ENCODE data around the gene TNFSF13B. TPM values are rescaled to one million over a fixed set of nuclear protein-coding genes. Genes with fewer than 3 reads are reported as not detected.

Gene TNFSF13B
- total and polyA plus RNA-seq, 2 donors (not counting 1 experiment from before 2014, with no cell fraction given) = 2.0 to 4.7 TPM

- Mint-ChIP-seq H3K4me3 (no peak overlapping the region), H3K27me3 (no peaks in the 10 kb centered on the region), H3K9me3 (ENCODE audit: insufficient read depth) (no peaks in the 10 kb centered on the region), H3K4me1 (peaks cover 49% of the 10 kb centered on the region), H3K27ac (no peak overlapping the region)
- H3K4me1 ChIP-seq (ENCODE audit: control insufficient read depth in 2 of 2, insufficient read depth in 2 of 2, low read length in 2 of 2) = peaks cover 16 to 22% of the 10 kb centered on the region in 2 donors
- intact Hi-C loops (cut with micrococcal nuclease) = loop anchor here (2.0 to 5.0 kb wide), 4 partner anchors 17 to 1660 kb away; partner anchors contain the start of gene ARGLU1
- H2AFZ ChIP-seq (ENCODE audit: insufficient read depth, low read depth, low read length, poor library complexity, severe bottlenecking) = no peak overlapping the region
- ATAC-seq (ENCODE audit: low read depth) = peak; percentile 58
- CTCF ChIA-PET = interaction anchor here (0.7 kb wide), 2 partner anchors 9 to 13 kb away, joined by 3 to 4 read pairs; partner anchors contain the start of genes ABHD13 and LIG4
- peaks cover 37% of the 10 kb centered on the region for H3K79me2 ChIP-seq (ENCODE audit: control insufficient read depth, insufficient read depth, low read length)
- TF ChIP-seq EZH2 (IDR thresholded peaks at IDR 0.05; ENCODE audit: borderline replicate concordance, insufficient read depth, low read depth, low read length, poor library complexity, severe bottlenecking) (no peak), CTCF (IDR thresholded peaks at IDR 0.05) (peak; percentile 93)
- no peaks in the 10 kb centered on the region for H3K9me3 ChIP-seq (ENCODE audit: control extremely low read depth in 1 of 3, control insufficient read depth in 2 of 3, insufficient read depth in 1 of 3, low read length in 2 of 3)
- WGBS (ENCODE audit: insufficient coverage) = no CpG with 5 or more reads among the region's 1 CpG
- peak; percentile 62 for DNase-seq
- H3K36me3 ChIP-seq (replicated peaks in 1 of 2; ENCODE audit: control extremely low read depth in 1 of 2, control insufficient read depth in 1 of 2, extremely low read depth in 1 of 2, insufficient read depth in 2 of 2, low read length in 1 of 2) = peaks cover 8 to 11% of the 10 kb centered on the region in 2 experiments
- no peak overlapping the region for H3K27ac ChIP-seq (ENCODE audit: low read length in 2 of 2)
- no peak overlapping the region for H3K9ac ChIP-seq (ENCODE audit: low read length)
- H3K4me2 ChIP-seq (replicated peaks; ENCODE audit: low read depth, low read length, poor library complexity, severe bottlenecking) = no peak overlapping the region
- H3K4me3 ChIP-seq (ENCODE audit: control extremely low read depth in 1 of 5, extremely low read depth in 1 of 5, insufficient read depth in 1 of 5, low read depth in 2 of 5, low read length in 4 of 5) = no peak overlapping the region
- peaks cover 8% of the 10 kb centered on the region for H4K20me1 ChIP-seq (ENCODE audit: control insufficient read depth, insufficient read depth, low read length, poor library complexity, severe bottlenecking)
- POLR2A ChIA-PET = no interaction called here
- no peaks in the 10 kb centered on the region for H3K27me3 ChIP-seq (replicated peaks in 1 of 4; ENCODE audit: control extremely low read depth in 1 of 4, control insufficient read depth in 3 of 4, insufficient read depth in 4 of 4, low read length in 3 of 4)
Observed at GRCh38 chr13:108227651-108228272, 41.8 kb upstream of the TNFSF13B start.

- Mint-ChIP-seq H3K9me3 (ENCODE audit: insufficient read depth) (no peaks in the 10 kb centered on the region), H3K4me1 (peaks cover 30% of the 10 kb centered on the region), H3K27me3 (no peaks in the 10 kb centered on the region), H3K4me3 (no peak overlapping the region), H3K27ac (no peak overlapping the region)
- H3K79me2 ChIP-seq (ENCODE audit: control insufficient read depth, insufficient read depth, low read length) = peaks cover 43% of the 10 kb centered on the region
- TF ChIP-seq EZH2 (IDR thresholded peaks at IDR 0.05; ENCODE audit: borderline replicate concordance, insufficient read depth, low read depth, low read length, poor library complexity, severe bottlenecking) (no peak), CTCF (IDR thresholded peaks at IDR 0.05) (no peak)
- ChIA-PET CTCF (interaction anchor here (0.9 kb wide), 1 partner anchor 9 kb away, joined by 3 read pairs; no protein-coding TSS in a partner anchor), POLR2A (no interaction called here)
- no peaks in the 10 kb centered on the region for H3K9me3 ChIP-seq (ENCODE audit: control extremely low read depth in 1 of 3, control insufficient read depth in 2 of 3, insufficient read depth in 1 of 3, low read length in 2 of 3)
- H3K27ac ChIP-seq (ENCODE audit: low read length in 2 of 2) = no peak overlapping the region
- H2AFZ ChIP-seq (ENCODE audit: insufficient read depth, low read depth, low read length, poor library complexity, severe bottlenecking) = no peak overlapping the region
- peaks cover 8 to 16% of the 10 kb centered on the region in 2 experiments for H3K36me3 ChIP-seq (replicated peaks in 1 of 2; ENCODE audit: control extremely low read depth in 1 of 2, control insufficient read depth in 1 of 2, extremely low read depth in 1 of 2, insufficient read depth in 2 of 2, low read length in 1 of 2)
- DNase-seq (no peak), ATAC-seq (ENCODE audit: low read depth) (no peak)
- intact Hi-C loops (cut with micrococcal nuclease) = no loop called here
- H3K27me3 ChIP-seq (replicated peaks in 1 of 4; ENCODE audit: control extremely low read depth in 1 of 4, control insufficient read depth in 3 of 4, insufficient read depth in 4 of 4, low read length in 3 of 4) = no peaks in the 10 kb centered on the region
- H3K9ac ChIP-seq (ENCODE audit: low read length) = no peak overlapping the region
- H4K20me1 ChIP-seq (ENCODE audit: control insufficient read depth, insufficient read depth, low read length, poor library complexity, severe bottlenecking) = peaks cover 8% of the 10 kb centered on the region
- H3K4me1 ChIP-seq (ENCODE audit: control insufficient read depth in 2 of 2, insufficient read depth in 2 of 2, low read length in 2 of 2) = peaks cover 11 to 14% of the 10 kb centered on the region in 2 donors
- H3K4me3 ChIP-seq (ENCODE audit: control extremely low read depth in 1 of 5, extremely low read depth in 1 of 5, insufficient read depth in 1 of 5, low read depth in 2 of 5, low read length in 4 of 5) = no peak overlapping the region
- no peak overlapping the region for H3K4me2 ChIP-seq (replicated peaks; ENCODE audit: low read depth, low read length, poor library complexity, severe bottlenecking)
Observed at GRCh38 chr13:108230377-108230776, 39.1 kb upstream of the TNFSF13B start.
